IPS-18a (cell line): ENCODE results near the gene ACOT9.
"Not testable (repeated sequence)": the region's sequence is repeated elsewhere in the genome, so short reads cannot be mapped to it uniquely, and the experiment has no call there.

Experiments used
- H3K27ac ChIP-seq: one replicate; pipeline ENCODE4 v1.5.1; 2013; ENCODE audit warnings: low read length
- H3K27me3 ChIP-seq: one replicate; pipeline ENCODE4 v1.6.1; 2013; ENCODE audit warnings: mild to moderate bottlenecking, low read length; ENCODE audit not compliant: control insufficient read depth, insufficient read depth
- H3K36me3 ChIP-seq: one replicate; pipeline ENCODE4 v1.6.1; 2013; ENCODE audit warnings: low read depth, low read length; ENCODE audit not compliant: control insufficient read depth
- H3K4me1 ChIP-seq: one replicate; pipeline ENCODE4 v1.6.1; 2013; ENCODE audit warnings: low read depth, low read length; ENCODE audit not compliant: control insufficient read depth
- H3K4me3 ChIP-seq: one replicate; pipeline ENCODE4 v1.5.1; 2013; ENCODE audit warnings: low read length
- H3K9ac ChIP-seq: one replicate; pipeline ENCODE4 v1.6.1; 2013; ENCODE audit warnings: mild to moderate bottlenecking, low read length, moderate library complexity
- H3K9me3 ChIP-seq: one replicate; pipeline ENCODE4 v1.6.1; 2013; ENCODE audit warnings: low read depth, low read length; ENCODE audit not compliant: control insufficient read depth

ACOT9 gene

GRCh38 chrX:23670528-23670927, 72.5 kb downstream of the ACOT9 start:
- no peaks in the 10 kb centered on the region for H3K27me3 ChIP-seq
- H3K36me3 ChIP-seq = peaks cover 44% of the 10 kb centered on the region
- H3K27ac ChIP-seq = no peak overlapping the region
- H3K4me3 ChIP-seq = no peak overlapping the region
- H3K4me1 ChIP-seq = peaks cover 12% of the 10 kb centered on the region
- no peak overlapping the region for H3K9ac ChIP-seq
- no peaks in the 10 kb centered on the region for H3K9me3 ChIP-seq

- peak overlapping the region; percentile 97 for H3K4me3 ChIP-seq
- no peaks in the 10 kb centered on the region for H3K27me3 ChIP-seq
- peak overlapping the region; percentile 95 for H3K9ac ChIP-seq
- no peak overlapping the region for H3K27ac ChIP-seq
- H3K4me1 ChIP-seq = peaks cover 12% of the 10 kb centered on the region
- H3K36me3 ChIP-seq = peaks cover 28% of the 10 kb centered on the region
- no peaks in the 10 kb centered on the region for H3K9me3 ChIP-seq
These were observed 74.7 kb downstream of the ACOT9 start for GRCh38 chrX:23668335-23668734.

- H3K4me1 ChIP-seq = peaks cover 12% of the 10 kb centered on the region
- H3K9ac ChIP-seq = peak within 1 kb of the TSS; percentile 95
- peaks cover 20% of the 10 kb centered on the region for H3K36me3 ChIP-seq
- H3K27ac ChIP-seq = peak within 1 kb of the TSS; percentile 65
- H3K4me3 ChIP-seq = peak within 1 kb of the TSS; percentile 97
- H3K9me3 ChIP-seq = no peaks in the 10 kb centered on the region
- H3K27me3 ChIP-seq = no peaks in the 10 kb centered on the region
These were observed 75.6 kb downstream of the ACOT9 start, which contains the start of gene PRDX4 for GRCh38 chrX:23667239-23668177. Gene PRDX4, plus strand, starts transcription at chrX:23667493. Its CDS starts 78 bp downstream, at chrX:23667571.

GRCh38 chrX:23666282-23666681, 76.8 kb downstream of the ACOT9 start:
- Histone ChIP-seq H3K4me3 (no peak overlapping the region), H3K9ac (peak overlapping the region; percentile 95), H3K27me3 (no peaks in the 10 kb centered on the region), H3K4me1 (peaks cover 12% of the 10 kb centered on the region), H3K27ac (no peak overlapping the region), H3K9me3 (no peaks in the 10 kb centered on the region), H3K36me3 (peaks cover 7% of the 10 kb centered on the region)

GRCh38 chrX:23664496-23664895, 78.6 kb downstream of the ACOT9 start:
- Histone ChIP-seq H3K27ac (no peak overlapping the region), H3K9ac (no peak overlapping the region), H3K9me3 (no peaks in the 10 kb centered on the region), H3K4me3 (no peak overlapping the region), H3K36me3 (no peaks in the 10 kb centered on the region), H3K4me1 (peaks cover 28% of the 10 kb centered on the region), H3K27me3 (no peaks in the 10 kb centered on the region)

GRCh38 chrX:23662853-23663252, 80.2 kb downstream of the ACOT9 start:
- Histone ChIP-seq H3K4me1 (peaks cover 25% of the 10 kb centered on the region), H3K9ac (no peak overlapping the region), H3K4me3 (no peak overlapping the region), H3K27me3 (no peaks in the 10 kb centered on the region), H3K9me3 (no peaks in the 10 kb centered on the region), H3K36me3 (no peaks in the 10 kb centered on the region), H3K27ac (no peak overlapping the region)

- peaks cover 25% of the 10 kb centered on the region for H3K4me1 ChIP-seq
- H3K9me3 ChIP-seq = no peaks in the 10 kb centered on the region
- no peaks in the 10 kb centered on the region for H3K27me3 ChIP-seq
- no peak overlapping the region for H3K27ac ChIP-seq
- no peak overlapping the region for H3K4me3 ChIP-seq
- no peak overlapping the region for H3K9ac ChIP-seq
- H3K36me3 ChIP-seq = no peaks in the 10 kb centered on the region
These were observed 80.9 kb downstream of the ACOT9 start for GRCh38 chrX:23662187-23662586.

GRCh38 chrX:23661671-23662070, 81.4 kb downstream of the ACOT9 start:
- Histone ChIP-seq H3K9ac (no peak overlapping the region), H3K4me3 (no peak overlapping the region), H3K4me1 (peaks cover 21% of the 10 kb centered on the region), H3K27ac (no peak overlapping the region), H3K9me3 (no peaks in the 10 kb centered on the region), H3K36me3 (no peaks in the 10 kb centered on the region), H3K27me3 (no peaks in the 10 kb centered on the region)

- Histone ChIP-seq H3K27ac (no peak overlapping the region), H3K9me3 (no peaks in the 10 kb centered on the region), H3K36me3 (no peaks in the 10 kb centered on the region), H3K4me3 (no peak overlapping the region), H3K9ac (peak overlapping the region; percentile 17), H3K27me3 (no peaks in the 10 kb centered on the region), H3K4me1 (peaks cover 18% of the 10 kb centered on the region)
These were observed 82.3 kb downstream of the ACOT9 start for GRCh38 chrX:23660766-23661132.

- Histone ChIP-seq H3K27ac (peak overlapping the region; percentile 46), H3K9ac (peak overlapping the region; percentile 6), H3K4me1 (peaks cover 18% of the 10 kb centered on the region), H3K4me3 (peak overlapping the region; percentile 7)
- H3K27me3 ChIP-seq, H3K36me3 ChIP-seq, H3K9me3 ChIP-seq: not testable (repeated sequence)
These were observed 82.9 kb downstream of the ACOT9 start for GRCh38 chrX:23660083-23660765.

GRCh38 chrX:23659339-23659738, 83.7 kb downstream of the ACOT9 start:
- Histone ChIP-seq H3K27ac (peak overlapping the region; percentile 60), H3K4me1 (peaks cover 18% of the 10 kb centered on the region), H3K4me3 (peak overlapping the region; percentile 7), H3K27me3 (no peaks in the 10 kb centered on the region), H3K9me3 (no peaks in the 10 kb centered on the region), H3K9ac (no peak overlapping the region), H3K36me3 (no peaks in the 10 kb centered on the region)
